Posterior cingulate gyrus (tissue), 11 donors: ENCODE data around the gene TUBG2.
"Not testable (repeated sequence)": the region's sequence is repeated elsewhere in the genome, so short reads cannot be mapped to it uniquely, and the experiment has no call there.

Source experiments
- DNase-seq, 10 donors: peaks; one replicate each; pipeline versions ENCODE4 v3.0.0 to v3.0.0-alpha.2; 2020 to 2021; ENCODE audit warnings: mixed read lengths in 3 of 10
- intact Hi-C: fragments of 100-400 bp; cut with DNase I; formaldehyde crosslinking; loops from one replicate; pipeline ENCODE4 v1.15.1; 2023

TUBG2 gene

DNA sequence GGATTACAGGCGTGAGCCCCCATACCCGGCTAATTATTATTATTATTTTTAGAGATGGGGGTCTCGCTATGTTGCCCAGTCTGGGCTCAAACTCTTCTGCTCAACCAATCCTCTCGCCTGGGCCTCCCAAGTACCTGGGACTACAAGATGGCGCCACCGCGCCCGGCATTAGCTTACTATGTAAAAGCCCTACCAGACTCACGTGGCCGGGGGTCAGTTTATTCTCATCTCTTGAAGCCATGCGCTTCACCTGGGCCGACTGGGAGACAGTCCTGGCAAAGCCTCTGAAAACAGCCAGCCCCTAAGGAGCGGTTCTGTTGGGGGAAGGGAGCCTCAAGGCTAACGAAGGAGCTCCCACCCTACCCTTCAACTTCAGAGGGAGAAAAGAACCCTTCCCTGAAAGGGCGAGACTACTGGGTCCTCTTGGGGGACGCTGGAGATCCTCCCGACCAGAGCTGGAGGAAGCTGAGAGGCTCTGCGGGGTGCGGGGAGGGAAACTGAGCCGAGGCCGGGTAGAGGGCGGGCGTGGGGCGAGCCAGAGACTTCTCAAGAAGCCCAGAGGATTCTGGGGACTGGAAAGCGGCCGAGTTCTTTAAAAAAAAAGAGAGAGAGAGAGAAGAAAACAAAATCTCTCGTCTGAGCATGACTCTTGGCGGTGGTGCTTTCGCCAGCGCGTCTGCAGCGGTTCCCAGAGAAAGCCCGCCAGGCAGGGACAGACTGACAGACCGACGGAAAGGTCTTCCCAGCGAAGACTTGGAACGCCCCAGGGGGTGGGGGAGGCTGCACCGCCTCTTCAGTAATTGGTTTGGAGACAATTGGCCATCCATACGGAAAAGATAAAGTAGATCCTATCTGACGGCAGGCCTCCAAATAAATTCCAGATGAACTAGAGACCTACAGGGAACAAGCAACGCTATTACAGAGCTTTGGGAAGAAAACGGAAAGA lies 5.6 kb upstream of the TUBG2 start:
- DNase-seq = peak in 6 of 10 donors; percentile 30 to 90 (median 42)
- intact Hi-C loops = no loop called here

GRCh38 chr17:42655528-42655927 lies 3.6 kb upstream of the TUBG2 start:
- DNase-seq = peak in 1 of 10 donors; percentile 5
- intact Hi-C loops = no loop called here

DNA sequence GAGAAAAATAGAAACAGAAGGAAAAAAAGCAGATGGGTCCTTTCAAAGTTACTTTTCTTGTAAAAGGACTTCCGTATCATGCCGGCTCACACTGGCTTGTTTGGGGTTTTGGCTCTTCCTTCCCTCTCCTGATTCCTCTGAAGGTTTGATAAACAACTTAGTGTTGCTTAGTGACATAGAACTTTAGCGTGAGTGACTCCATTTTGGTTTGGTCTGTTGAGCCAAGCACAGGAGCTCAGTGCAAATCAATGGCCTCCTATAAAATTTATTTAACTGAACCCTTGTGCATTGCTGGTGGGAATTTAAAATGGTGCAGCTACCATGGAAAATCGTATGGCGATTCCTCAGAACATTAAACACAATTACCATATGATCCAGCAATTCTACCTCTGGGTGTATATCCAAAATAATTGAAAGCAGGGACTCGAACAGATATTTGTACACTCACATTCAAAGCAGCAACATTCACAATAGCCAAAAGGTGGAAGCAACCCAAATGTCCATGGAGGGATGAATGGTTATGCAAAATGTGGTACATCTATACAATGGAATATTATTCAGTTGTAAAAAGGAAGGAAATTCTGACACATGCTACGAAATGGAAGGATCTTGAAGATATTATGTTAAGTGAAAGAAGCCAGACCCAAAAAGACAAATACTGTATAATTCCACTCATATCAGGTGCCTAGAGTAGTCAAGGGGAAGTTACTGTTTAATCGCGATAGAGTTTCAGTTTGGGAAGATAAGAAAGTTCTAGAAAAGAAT lies 1.1 kb upstream of the TUBG2 start:
- intact Hi-C loops = no loop called here
- peak in 1 of 10 donors; percentile 1 for DNase-seq

- intact Hi-C loops, DNase-seq: not testable (repeated sequence)
Measured at GRCh38 chr17:42659932-42660274, 819 bp downstream of the TUBG2 start.

GRCh38 chr17:42660692-42661345 lies 1.7 kb downstream of the TUBG2 start:
- intact Hi-C loops = no loop called here
- peak in 1 of 10 donors; percentile 56 for DNase-seq

DNA sequence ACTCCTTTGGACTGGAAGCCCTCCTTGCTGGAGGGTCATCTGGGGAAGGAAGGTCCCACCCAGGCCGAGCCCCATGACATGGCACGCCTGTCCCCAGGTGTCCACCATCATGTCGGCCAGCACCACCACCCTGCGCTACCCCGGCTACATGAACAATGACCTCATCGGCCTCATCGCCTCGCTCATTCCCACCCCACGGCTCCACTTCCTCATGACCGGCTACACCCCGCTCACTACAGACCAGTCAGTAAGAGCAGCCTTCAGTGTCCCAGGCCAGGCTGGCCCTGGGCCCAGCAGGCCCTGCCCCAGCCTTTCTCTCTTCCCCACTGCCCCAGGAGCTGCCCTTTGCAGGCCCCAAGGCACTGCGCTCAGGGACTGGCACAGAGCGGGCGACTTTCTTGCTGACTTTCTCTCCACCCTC lies 6.5 kb downstream of the TUBG2 start:
- peak in 2 of 10 donors; percentile 62 to 70 for DNase-seq
- intact Hi-C loops = no loop called here

DNA sequence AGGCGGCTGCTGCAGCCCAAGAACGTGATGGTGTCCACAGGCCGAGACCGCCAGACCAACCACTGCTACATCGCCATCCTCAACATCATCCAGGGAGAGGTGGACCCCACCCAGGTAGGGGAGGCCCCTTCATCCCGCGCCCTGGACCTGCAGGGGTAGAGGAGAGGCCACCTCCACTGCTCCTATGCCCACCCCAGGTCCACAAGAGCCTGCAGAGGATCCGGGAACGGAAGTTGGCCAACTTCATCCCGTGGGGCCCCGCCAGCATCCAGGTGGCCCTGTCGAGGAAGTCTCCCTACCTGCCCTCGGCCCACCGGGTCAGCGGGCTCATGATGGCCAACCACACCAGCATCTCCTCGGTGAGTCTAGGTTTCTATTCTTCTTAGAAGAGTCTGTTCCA lies 7.0 kb downstream of the TUBG2 start:
- intact Hi-C loops = not testable (repeated sequence)
- peak in 2 of 10 donors; percentile 27 to 34 for DNase-seq

- peak in 3 of 10 donors; percentile 44 to 78 (median 75) for DNase-seq
- intact Hi-C loops = no loop called here
Measured at GRCh38 chr17:42667088-42667951, 8.2 kb downstream of the TUBG2 start.

DNA sequence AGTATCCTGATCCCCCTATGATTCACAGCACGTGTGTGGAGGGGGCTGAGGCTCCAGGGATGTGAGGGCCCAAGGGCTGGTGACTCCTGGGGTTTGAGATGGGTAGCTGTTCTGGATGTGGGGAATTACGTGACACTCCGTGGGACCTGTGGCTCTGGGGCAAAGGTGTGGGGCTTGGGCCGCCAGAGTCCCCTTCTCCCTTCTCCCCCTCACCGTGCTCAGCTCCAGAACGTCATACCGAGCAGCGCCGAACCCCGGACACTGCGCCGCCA lies 10.6 kb downstream of the TUBG2 start:
- DNase-seq = peak in 3 of 10 donors; percentile 52 to 77 (median 76)
- intact Hi-C loops = no loop called here

GRCh38 chr17:42669977-42670788 lies 11.1 kb downstream of the TUBG2 start:
- intact Hi-C loops = no loop called here
- peak in 2 of 10 donors; percentile 66 to 86 for DNase-seq

DNA sequence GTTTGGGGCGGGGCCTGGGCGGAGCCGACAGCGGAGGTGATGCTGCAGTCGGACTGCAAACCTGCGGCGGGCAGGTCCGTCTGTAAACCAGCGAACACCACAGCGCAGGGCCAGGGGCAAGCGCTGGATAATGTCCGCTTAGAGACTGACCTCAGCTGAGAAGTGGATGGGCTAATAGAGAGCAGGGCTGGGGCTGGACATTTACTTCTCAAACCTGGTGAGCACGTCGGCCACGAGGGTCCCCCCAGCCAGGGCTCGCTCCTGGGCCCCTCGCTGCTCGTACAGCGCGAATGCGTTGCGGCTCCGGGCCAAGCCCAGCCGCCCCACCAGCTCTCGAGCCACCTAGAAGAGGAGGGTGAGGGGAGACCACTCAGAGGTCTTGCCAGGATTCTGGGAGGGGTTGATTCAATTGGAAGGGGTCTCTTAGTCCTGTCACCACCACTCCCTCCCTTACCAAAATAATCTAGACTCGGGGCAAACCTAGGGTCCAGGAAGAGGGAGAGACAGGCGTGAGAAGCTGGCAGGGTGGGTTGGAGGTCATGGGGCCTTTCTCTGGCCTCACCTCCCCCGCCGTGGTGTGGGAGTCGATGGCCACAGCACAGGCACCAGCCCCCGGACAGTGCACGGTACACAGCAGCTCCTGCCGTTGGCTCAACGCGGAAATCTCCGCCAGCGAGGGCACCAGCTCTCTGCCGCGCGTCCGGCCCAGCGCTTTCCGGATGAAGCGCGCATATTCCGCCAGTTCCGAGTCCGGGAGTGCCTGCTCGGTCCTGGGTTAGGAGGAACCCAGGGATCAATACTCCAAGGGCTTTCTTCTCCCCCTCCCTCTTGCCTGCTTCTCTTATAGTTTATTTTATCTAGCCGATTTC lies 11.9 kb downstream of the TUBG2 start:
- peak in 2 of 10 donors; percentile 62 to 76 for DNase-seq
- intact Hi-C loops = no loop called here

- intact Hi-C loops = no loop called here
- DNase-seq = peak in 2 of 10 donors; percentile 66 to 68
Measured at GRCh38 chr17:42672038-42672437, 13.0 kb downstream of the TUBG2 start.

- DNase-seq = peak in 3 of 10 donors; percentile 42 to 77 (median 72)
- intact Hi-C loops = no loop called here
Measured at GRCh38 chr17:42673266-42673884, 14.3 kb downstream of the TUBG2 start.

DNA sequence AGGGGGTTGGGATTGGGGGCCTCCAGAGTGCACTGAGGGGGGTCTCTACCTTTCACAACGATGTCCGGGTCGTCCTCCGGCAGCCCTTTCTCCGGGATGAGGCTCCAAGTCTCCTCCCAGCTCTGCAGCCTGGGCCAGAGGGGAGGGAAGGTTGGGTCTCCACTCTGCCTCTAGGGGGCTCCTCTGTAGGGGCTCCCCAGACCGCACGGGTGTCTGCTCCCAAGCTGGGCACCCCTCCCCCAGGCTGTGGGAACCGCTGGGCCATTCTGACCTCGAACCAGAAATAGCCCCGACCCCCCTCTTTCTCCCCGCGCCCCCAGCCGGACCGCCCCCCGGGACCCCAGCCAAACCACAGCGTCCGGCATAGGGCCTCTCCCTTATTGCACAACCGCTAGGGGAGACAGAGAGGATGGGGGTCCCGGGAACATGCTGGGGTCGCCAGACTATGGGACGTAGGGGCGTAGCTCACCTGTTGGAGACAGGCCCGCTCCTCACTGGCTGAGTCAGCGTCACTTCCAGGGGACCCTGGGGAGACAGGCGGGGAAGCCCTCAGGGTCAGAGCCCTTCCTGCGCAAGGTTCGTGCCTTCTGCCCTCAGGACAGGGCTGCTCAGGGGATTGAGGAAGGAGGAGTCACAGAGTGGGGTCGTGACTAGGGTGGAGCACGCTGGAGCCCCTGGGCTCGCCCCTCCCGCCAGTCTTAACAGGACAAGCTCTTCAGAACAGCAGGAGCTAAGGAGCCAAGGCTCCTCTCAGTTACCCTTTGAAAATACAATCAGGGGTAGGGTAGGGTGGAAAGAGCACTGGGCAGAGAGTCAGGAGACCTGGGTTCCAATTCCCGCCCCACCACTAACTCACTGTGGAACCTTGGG lies 15.0 kb downstream of the TUBG2 start:
- intact Hi-C loops = no loop called here
- DNase-seq = peak in 3 of 10 donors; percentile 80 to 91 (median 81)

DNA sequence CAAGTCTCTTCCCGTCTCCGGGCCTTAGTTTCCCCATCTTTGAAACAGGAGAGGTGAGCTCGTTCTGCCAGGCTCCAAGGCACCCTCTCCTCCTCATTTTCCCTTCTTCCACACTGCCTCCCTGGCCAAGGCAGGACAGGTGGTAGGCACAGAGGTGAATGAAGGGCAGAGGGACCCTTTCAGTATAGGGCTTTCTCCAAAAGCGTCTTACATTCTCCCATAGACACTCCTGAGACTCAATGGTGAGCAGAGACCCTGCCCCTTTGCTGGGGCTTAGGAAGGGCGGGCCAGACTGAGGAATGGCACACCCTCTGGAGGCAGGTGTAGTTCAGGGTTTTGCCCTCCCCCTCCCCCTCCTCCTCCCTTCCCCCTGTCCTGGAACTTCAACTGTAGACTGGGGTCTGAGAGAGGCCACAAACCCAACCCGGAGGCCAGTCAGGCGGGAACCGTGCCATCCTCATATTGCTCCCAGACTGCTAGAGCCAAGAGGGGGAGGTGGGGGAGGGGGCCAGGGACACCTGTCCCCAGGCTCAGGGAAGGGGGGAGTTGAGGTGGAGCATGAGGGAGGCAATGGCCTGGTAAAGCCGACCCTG lies 15.8 kb downstream of the TUBG2 start:
- intact Hi-C loops = loop anchor here (5.0 kb wide), 1 partner anchor 268 kb away; no protein-coding TSS in a partner anchor
- peak in 2 of 10 donors; percentile 24 for DNase-seq

- intact Hi-C loops = loop anchor here (5.0 kb wide), 1 partner anchor 268 kb away; no protein-coding TSS in a partner anchor
- DNase-seq = peak in 3 of 10 donors; percentile 64 to 84 (median 79)
Measured at GRCh38 chr17:42675348-42675964, 16.4 kb downstream of the TUBG2 start.
